Gastroesophageal sphincter (tissue), 4 donors: ENCODE results near the gene HAUS3. TPM values are rescaled to one million over a fixed set of nuclear protein-coding genes. Genes with fewer than 3 reads are reported as not detected.

Source experiments
- ATAC-seq: fragments of 150-250 bp; one replicate; pipeline ENCODE4 v1.9.1; 2016; ENCODE audit warnings: mild to moderate bottlenecking, moderate library complexity
- H3K27ac ChIP-seq, 4 donors: fragments of 200-600 bp; sonication (generic) in 3 of 4; 1 replicate in 3 of 4; 2 replicates in 1 of 4; pipeline ENCODE4 v1.5.1; 2016 to 2019
- H3K27me3 ChIP-seq: fragments of 200-600 bp; sonication (generic); one replicate; pipeline ENCODE4 v1.5.1; 2019
- H3K36me3 ChIP-seq, 2 donors: fragments of 200-600 bp; sonication (generic); one replicate each; pipeline ENCODE4 v1.5.1; 2019; ENCODE audit warnings: control low read depth in 1 of 2
- H3K4me1 ChIP-seq, 3 donors: fragments of 200-600 bp; sonication (generic); 1 replicate in 2 of 3; 2 replicates in 1 of 3; pipeline ENCODE4 v1.5.1; 2016 to 2019; ENCODE audit warnings: control low read depth in 2 of 3
- H3K4me3 ChIP-seq, 2 donors: fragments of 200-600 bp; sonication (generic); one replicate each; pipeline ENCODE4 v1.5.1; 2019; ENCODE audit warnings: mild to moderate bottlenecking in 1 of 2, moderate library complexity in 1 of 2
- H3K9me3 ChIP-seq, 3 donors: fragments of 200-600 bp; sonication (generic); one replicate each; pipeline ENCODE4 v1.5.1; 2017 to 2019; ENCODE audit warnings: control low read depth in 2 of 3
- CTCF ChIP-seq, 4 experiments: fragments of 200-600 bp in 2 of 4; fragments of 450-650 bp in 2 of 4; sonication (generic) in 1 of 4; IDR thresholded peaks; one replicate each; pipeline ENCODE4 v1.5.1; 2017 to 2019; ENCODE audit warnings: antibody characterized with exemption in 4 of 4, mild to moderate bottlenecking in 2 of 4, moderate library complexity in 2 of 4
- EP300 ChIP-seq: sonication (generic); formaldehyde crosslinking; IDR thresholded peaks from one replicate; pipeline ENCODE4 v1.6.1; 2017; ENCODE audit warnings: antibody characterized with exemption, mild to moderate bottlenecking
- POLR2A ChIP-seq, 2 donors: fragments of 450-650 bp; IDR thresholded peaks; one replicate each; pipeline ENCODE4 v1.6.1; 2017; ENCODE audit warnings: antibody characterized with exemption in 2 of 2, mild to moderate bottlenecking in 2 of 2, moderate library complexity in 1 of 2
- POLR2AphosphoS5 ChIP-seq: sonication (generic); formaldehyde crosslinking; IDR thresholded peaks from one replicate; pipeline ENCODE4 v1.6.1; 2017; ENCODE audit warnings: antibody characterized with exemption
- WGBS, 2 donors: methylation state at CpG; one replicate each; pipeline ENCODE4 v1.1.5; 2018; ENCODE audit warnings: low coverage in 1 of 2; 5-methylcytosine and 5-hydroxymethylcytosine counted together
- total RNA-seq, 4 donors: library from RNA; depleted of rRNA; stranded (reverse); fragments of >200 nt; gene quantifications; one replicate each; pipeline ENCODE4 v1.1.0, GENCODE V29; 2016

The HAUS3 gene
- total RNA-seq: 10 to 100 TPM in 3 of 4 donors, 1 to 10 TPM in 1; 10.0 to 16.3 (median 12.7) TPM

DNA sequence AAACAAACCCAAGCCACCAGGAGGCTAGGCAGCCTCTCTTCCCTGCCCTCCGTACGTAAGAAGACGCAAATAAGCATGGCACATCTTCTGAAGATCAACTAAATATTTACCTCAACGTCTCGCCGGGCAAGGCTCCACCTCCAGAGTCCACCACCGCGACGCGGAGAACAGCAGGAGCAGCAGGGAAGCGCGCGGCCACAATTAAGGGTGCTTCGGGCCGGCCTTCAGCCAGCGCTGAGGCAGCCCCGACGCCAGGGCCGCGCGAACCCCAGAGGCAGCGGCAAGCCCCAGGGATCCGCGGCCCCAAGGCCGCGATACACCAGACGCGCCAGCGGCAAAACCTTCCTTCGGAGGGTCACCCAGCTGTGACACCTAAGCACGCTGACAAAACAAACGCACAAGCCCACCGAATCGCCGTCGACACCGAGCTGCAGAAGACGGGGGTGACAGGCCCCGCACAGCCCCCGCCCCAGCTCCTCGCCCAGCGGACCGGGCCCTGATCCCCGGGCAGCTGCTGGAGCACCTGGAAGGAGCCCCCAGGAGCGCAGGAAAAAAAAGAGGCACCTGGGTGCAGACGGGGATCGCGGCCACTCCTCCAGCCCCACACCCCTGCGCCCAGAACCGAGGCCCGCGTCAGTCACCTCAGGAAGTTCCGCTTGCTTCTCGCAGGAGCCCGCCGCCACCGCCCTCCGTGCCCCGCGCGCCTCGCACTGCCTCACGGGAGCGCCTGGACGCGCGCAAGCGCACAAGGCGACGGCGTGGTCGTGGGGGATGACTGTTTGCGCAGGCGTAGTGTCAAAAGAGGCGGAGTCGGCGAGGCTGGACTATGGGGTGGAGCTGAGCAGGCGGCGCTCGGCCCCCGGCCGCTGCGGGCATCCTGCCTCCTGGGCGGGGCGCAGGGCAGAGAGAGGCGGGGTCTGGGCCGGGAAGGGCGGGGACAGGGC, at the start of gene HAUS3, which contains the start of gene POLN:
Gene HAUS3 (minus strand): TSS at position 712 of the 944 bp plus-strand sequence. CDS start 1,175 bp downstream, outside the sequence.
Gene POLN (minus strand): TSS at position 712 of the 944 bp plus-strand sequence. CDS start 12,890 bp downstream, outside the sequence.
- 0% methylated on average over 3 to 5 of the region's 88 CpGs for WGBS, 2 donors
- H3K36me3 ChIP-seq: peaks cover 0 to 21% of the 10 kb centered on the region in 2 donors
- TF ChIP-seq POLR2AphosphoS5: peak; percentile 88
- no peak for TF ChIP-seq EP300
- TF ChIP-seq CTCF (IDR thresholded peaks at IDR 0.05): peak in 1 of 4 experiments; percentile 14
- TF ChIP-seq POLR2A (IDR thresholded peaks at IDR 0.05): peak; percentile 66 to 69
- no peaks in the 10 kb centered on the region for H3K9me3 ChIP-seq
- peaks cover 9 to 85% (median 10%) of the 10 kb centered on the region in 3 donors for H3K4me1 ChIP-seq
- peak; percentile 98 for ATAC-seq
- H3K4me3 ChIP-seq: peak within 1 kb of the TSS; percentile 70 to 72
- H3K27me3 ChIP-seq: no peaks in the 10 kb centered on the region
- peak within 1 kb of the TSS; percentile 30 to 88 (median 72) for H3K27ac ChIP-seq

DNA sequence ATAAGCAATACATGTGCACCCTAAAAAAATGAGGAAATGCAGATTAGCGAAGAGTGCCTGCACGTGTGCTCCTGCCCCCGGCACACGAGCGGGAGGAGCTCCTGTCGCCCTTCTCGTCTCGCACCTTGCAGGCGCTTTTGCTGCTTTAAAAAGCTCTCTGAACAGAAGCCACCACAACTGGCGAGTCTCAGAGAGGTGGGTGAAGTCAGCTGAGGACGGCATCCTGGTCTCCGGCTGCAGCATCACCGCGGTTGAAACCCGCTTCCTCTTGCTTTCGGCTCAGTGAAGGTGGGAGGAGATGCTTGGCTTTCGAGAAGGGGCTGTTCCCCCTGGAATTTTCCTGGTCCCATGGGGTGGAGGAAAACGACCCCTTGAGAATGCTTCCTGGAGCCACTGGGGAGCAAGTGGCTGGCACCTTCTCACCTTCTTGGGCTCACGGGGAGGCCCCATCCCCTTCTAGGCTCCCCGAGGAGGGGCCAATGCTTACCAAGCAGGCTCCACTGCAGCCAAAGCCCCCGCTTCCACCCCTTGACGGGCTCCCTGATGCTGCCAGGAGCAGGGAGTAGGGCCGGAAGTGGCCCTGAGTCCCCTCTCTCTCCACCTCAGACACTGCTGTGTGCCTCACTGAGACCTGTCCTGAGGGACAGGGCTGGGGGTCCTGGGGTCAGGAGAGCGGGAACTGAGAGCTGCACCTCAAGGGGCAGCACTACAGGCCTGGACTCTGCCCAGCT, 49.2 kb upstream of the HAUS3 start:
- Histone ChIP-seq H3K27ac (no peak overlapping the region), H3K36me3 (no peaks in the 10 kb centered on the region), H3K27me3 (no peaks in the 10 kb centered on the region), H3K9me3 (no peaks in the 10 kb centered on the region), H3K4me3 (no peak overlapping the region), H3K4me1 (peaks cover 0 to 10% (median 3%) of the 10 kb centered on the region in 3 donors)
- WGBS, 2 donors: 85 to 90% methylated on average over 6 to 14 of the region's 24 CpGs
- ATAC-seq: no peak
- TF ChIP-seq POLR2A (IDR thresholded peaks at IDR 0.05) (no peak), CTCF (IDR thresholded peaks at IDR 0.05) (no peak), EP300 (no peak), POLR2AphosphoS5 (no peak)

- H3K27me3 ChIP-seq: no peaks in the 10 kb centered on the region
- peaks cover 0 to 10% (median 3%) of the 10 kb centered on the region in 3 donors for H3K4me1 ChIP-seq
- H3K27ac ChIP-seq: no peak overlapping the region
- WGBS, 2 donors: no CpG with 5 or more reads among the region's 9 CpGs
- no peak overlapping the region for H3K4me3 ChIP-seq
- H3K36me3 ChIP-seq: no peaks in the 10 kb centered on the region
- no peak for ATAC-seq
- H3K9me3 ChIP-seq: no peaks in the 10 kb centered on the region
- no peak for TF ChIP-seq EP300
- TF ChIP-seq POLR2A (IDR thresholded peaks at IDR 0.05): no peak
- no peak for TF ChIP-seq CTCF (IDR thresholded peaks at IDR 0.05)
- TF ChIP-seq POLR2AphosphoS5: no peak
Measured at GRCh38 chr4:2290488-2290887, 48.6 kb upstream of the HAUS3 start.

GRCh38 chr4:2289955-2290333, 48.0 kb upstream of the HAUS3 start:
- no peaks in the 10 kb centered on the region for H3K9me3 ChIP-seq
- H3K36me3 ChIP-seq: no peaks in the 10 kb centered on the region
- no peak overlapping the region for H3K4me3 ChIP-seq
- no peak overlapping the region for H3K27ac ChIP-seq
- TF ChIP-seq POLR2AphosphoS5 (no peak), CTCF (IDR thresholded peaks at IDR 0.05) (no peak), POLR2A (IDR thresholded peaks at IDR 0.05) (no peak), EP300 (no peak)
- no peaks in the 10 kb centered on the region for H3K27me3 ChIP-seq
- peaks cover 0 to 10% (median 3%) of the 10 kb centered on the region in 3 donors for H3K4me1 ChIP-seq
- ATAC-seq: no peak
- no CpG with 5 or more reads among the region's 11 CpGs for WGBS, 2 donors
